Measurements from ENCODE around the gene TCEAL8. TPM values are rescaled to one million over a fixed set of nuclear protein-coding genes. Genes with fewer than 3 reads are reported as not detected.

Gene TCEAL8
- total RNA-seq, 2 experiments from 2014 or later: 37.8 to 38.5 TPM

- Mint-ChIP-seq H3K4me3 (no peak overlapping the region), H3K27ac (no peak overlapping the region), H3K4me1 (ENCODE audit: low read depth) (peaks cover 4% of the 10 kb centered on the region), H3K9me3 (no peaks in the 10 kb centered on the region), H3K27me3 (no peaks in the 10 kb centered on the region), H3K36me3 (no peaks in the 10 kb centered on the region)
- peak; percentile 46 for DNase-seq
- POLR2A ChIA-PET: no interaction called here
- intact Hi-C loops (cut with micrococcal nuclease): loop anchor here (1.0 to 10.0 kb wide), 3 partner anchors 37 to 253 kb away; partner anchors contain the start of gene BEX2
- CTCF ChIA-PET: interaction anchor here (0.8 to 3.0 kb wide), 9 partner anchors 13 to 279 kb away, joined by 3 to 34 read pairs (median 5); no protein-coding TSS in a partner anchor
Observed at GRCh38 chrX:103211012-103211715, 43.8 kb downstream of the TCEAL8 start.

- DNase-seq: no peak
- H3K27me3 Mint-ChIP-seq: no peaks in the 10 kb centered on the region
- H3K36me3 Mint-ChIP-seq: no peaks in the 10 kb centered on the region
- no peak overlapping the region for H3K4me3 Mint-ChIP-seq
- H3K27ac Mint-ChIP-seq: no peak overlapping the region
- intact Hi-C loops (cut with micrococcal nuclease): loop anchor here (10.0 kb wide), 1 partner anchor 105 kb away; the partner anchor contains the start of gene BEX2
- H3K4me1 Mint-ChIP-seq (ENCODE audit: low read depth): peaks cover 4% of the 10 kb centered on the region
- no peaks in the 10 kb centered on the region for H3K9me3 Mint-ChIP-seq
- POLR2A ChIA-PET: no interaction called here
- CTCF ChIA-PET: interaction anchor here (1.7 to 3.0 kb wide), 3 partner anchors 39 to 254 kb away, joined by 5 to 34 read pairs (median 5); no protein-coding TSS in a partner anchor
Observed at GRCh38 chrX:103210056-103210455, 44.9 kb downstream of the TCEAL8 start.

Other genes starting within 250 kb of the TCEAL8 start
- gene BEX1, start 191.0 kb downstream of the TCEAL8 start, total RNA-seq: under 1 TPM; 0.45 to 0.48 TPM
- not detected for gene NXF3, start 162.0 kb downstream of the TCEAL8 start, total RNA-seq
- gene BEX4, start 40.0 kb downstream of the TCEAL8 start, total RNA-seq: 10 to 100 TPM in 1 of 2 experiments, 1 to 10 TPM in 1; 8.0 to 11.5 TPM
- not detected for gene TCEAL5, start 21.6 kb upstream of the TCEAL8 start, total RNA-seq
- gene BEX2, start 55.8 kb upstream of the TCEAL8 start, total RNA-seq: 10 to 100 TPM; 11.3 to 12.1 TPM
- gene TCEAL7, start 75.1 kb upstream of the TCEAL8 start, total RNA-seq: not detected
- 1 to 10 TPM; 2.3 to 2.6 TPM for gene TCEAL9, start 101.4 kb upstream of the TCEAL8 start, total RNA-seq
- 10 to 100 TPM; 24.5 to 26.6 TPM for gene BEX3, start 121.4 kb upstream of the TCEAL8 start, total RNA-seq

All from activated CD4-positive, alpha-beta memory T cell treated with anti-CD3 and anti-CD28 coated beads for 36 hours (primary cell).